Endothelial cell (in vitro differentiated cells): Measurements from ENCODE around the gene FKBP8. TPM values are rescaled to one million over a fixed set of nuclear protein-coding genes. Genes with fewer than 3 reads are reported as not detected.

Experiments used
- DNase-seq: peaks from one replicate; pipeline ENCODE4 v3.0.0; 2021; ENCODE audit warnings: low spot score
- H3K27ac Mint-ChIP-seq: one replicate; pipeline ENCODE4 v1.8.0; 2021; ENCODE audit warnings: mixed read lengths, inconsistent platforms; ENCODE audit not compliant: unreplicated experiment
- H3K27me3 Mint-ChIP-seq: one replicate; pipeline ENCODE4 v1.8.0; 2021; ENCODE audit warnings: mild to moderate bottlenecking, moderate library complexity, mixed read lengths, inconsistent platforms; ENCODE audit not compliant: unreplicated experiment
- H3K36me3 Mint-ChIP-seq: one replicate; pipeline ENCODE4 v1.8.0; 2021; ENCODE audit warnings: mild to moderate bottlenecking, low read depth, mixed read lengths, inconsistent platforms; ENCODE audit not compliant: unreplicated experiment
- H3K4me1 Mint-ChIP-seq: one replicate; pipeline ENCODE4 v1.8.0; 2021; ENCODE audit warnings: mild to moderate bottlenecking, mixed read lengths, inconsistent platforms; ENCODE audit not compliant: unreplicated experiment
- H3K4me3 Mint-ChIP-seq: one replicate; pipeline ENCODE4 v1.8.0; 2021; ENCODE audit warnings: mild to moderate bottlenecking, mixed read lengths, inconsistent platforms; ENCODE audit not compliant: unreplicated experiment
- H3K9me3 Mint-ChIP-seq: one replicate; pipeline ENCODE4 v1.8.0; 2021; ENCODE audit warnings: mixed read lengths, inconsistent platforms; ENCODE audit not compliant: unreplicated experiment
- total RNA-seq: library from RNA; stranded (reverse); fragmentation: NEBNext Ultra II Directional; extraction: Animal tissue kit (Norgen Biotek cat#: 25700); gene quantifications from one replicate; pipeline ENCODE4 v1.2.1, GENCODE V29; 2021; ENCODE audit not compliant: unreplicated experiment
- TF ChIP-seq, protein P1 (sequence below): fragments of 200-600 bp; sonication (generic); IDR thresholded peaks from one replicate; pipeline ENCODE4 v1.5.0; 2021; ENCODE audit warnings: antibody characterized with exemption; ENCODE audit not compliant: unreplicated experiment

Gene FKBP8
- total RNA-seq, 1 donor from 2014 or later: 229 TPM

DNA sequence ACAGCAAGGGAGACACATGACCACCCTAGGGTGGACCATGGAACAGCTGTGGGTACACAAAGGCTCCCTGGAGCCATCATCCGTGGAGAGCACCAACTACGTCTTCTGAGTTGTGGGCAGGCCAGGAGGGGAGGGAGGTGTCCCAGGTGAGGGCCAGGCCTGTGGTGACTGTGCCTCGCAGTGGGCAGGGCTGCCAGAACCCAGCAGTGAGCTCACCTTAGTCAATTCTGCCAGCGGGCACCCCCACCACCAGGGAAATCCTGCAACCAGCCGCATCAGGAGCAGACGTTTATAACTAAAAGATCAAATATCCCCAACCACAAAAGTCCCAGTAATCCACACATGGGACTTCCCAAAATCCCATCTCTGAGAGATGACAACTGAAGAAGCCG, 41.1 kb downstream of the FKBP8 start:
- Mint-ChIP-seq H3K27ac (no peak overlapping the region), H3K9me3 (no peaks in the 10 kb centered on the region), H3K27me3 (peaks cover 3% of the 10 kb centered on the region), H3K36me3 (peaks cover 7% of the 10 kb centered on the region), H3K4me1 (peaks cover 9% of the 10 kb centered on the region), H3K4me3 (no peak overlapping the region)
- DNase-seq: no peak
- TF ChIP-seq, protein P1, sequence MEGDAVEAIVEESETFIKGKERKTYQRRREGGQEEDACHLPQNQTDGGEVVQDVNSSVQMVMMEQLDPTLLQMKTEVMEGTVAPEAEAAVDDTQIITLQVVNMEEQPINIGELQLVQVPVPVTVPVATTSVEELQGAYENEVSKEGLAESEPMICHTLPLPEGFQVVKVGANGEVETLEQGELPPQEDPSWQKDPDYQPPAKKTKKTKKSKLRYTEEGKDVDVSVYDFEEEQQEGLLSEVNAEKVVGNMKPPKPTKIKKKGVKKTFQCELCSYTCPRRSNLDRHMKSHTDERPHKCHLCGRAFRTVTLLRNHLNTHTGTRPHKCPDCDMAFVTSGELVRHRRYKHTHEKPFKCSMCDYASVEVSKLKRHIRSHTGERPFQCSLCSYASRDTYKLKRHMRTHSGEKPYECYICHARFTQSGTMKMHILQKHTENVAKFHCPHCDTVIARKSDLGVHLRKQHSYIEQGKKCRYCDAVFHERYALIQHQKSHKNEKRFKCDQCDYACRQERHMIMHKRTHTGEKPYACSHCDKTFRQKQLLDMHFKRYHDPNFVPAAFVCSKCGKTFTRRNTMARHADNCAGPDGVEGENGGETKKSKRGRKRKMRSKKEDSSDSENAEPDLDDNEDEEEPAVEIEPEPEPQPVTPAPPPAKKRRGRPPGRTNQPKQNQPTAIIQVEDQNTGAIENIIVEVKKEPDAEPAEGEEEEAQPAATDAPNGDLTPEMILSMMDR: no peak

DNA sequence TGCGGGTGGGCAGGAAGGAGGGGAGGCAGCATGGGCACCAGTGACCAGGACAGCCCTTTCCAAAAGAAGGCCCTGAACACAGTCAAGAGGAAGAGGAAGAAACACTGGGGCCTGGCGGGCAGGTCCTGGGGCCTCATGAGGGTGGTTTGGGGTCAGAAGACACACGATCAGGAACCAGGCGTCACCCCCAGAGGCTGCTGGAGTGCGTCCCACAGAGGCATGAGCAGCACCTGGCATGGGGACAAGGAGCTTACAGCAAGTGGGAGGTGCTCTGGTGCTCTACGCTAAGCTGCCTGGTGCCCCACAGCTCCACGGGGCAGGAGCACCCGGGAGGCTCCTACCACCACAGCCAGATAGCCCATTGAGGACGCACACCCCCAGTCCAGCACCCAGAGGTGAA, 41.5 kb downstream of the FKBP8 start:
- Mint-ChIP-seq H3K4me1 (peaks cover 8% of the 10 kb centered on the region), H3K27ac (no peak overlapping the region), H3K27me3 (peaks cover 2% of the 10 kb centered on the region), H3K9me3 (no peaks in the 10 kb centered on the region), H3K36me3 (peaks cover 7% of the 10 kb centered on the region), H3K4me3 (no peak overlapping the region)
- TF ChIP-seq, protein P1: no peak
- DNase-seq: no peak

DNA sequence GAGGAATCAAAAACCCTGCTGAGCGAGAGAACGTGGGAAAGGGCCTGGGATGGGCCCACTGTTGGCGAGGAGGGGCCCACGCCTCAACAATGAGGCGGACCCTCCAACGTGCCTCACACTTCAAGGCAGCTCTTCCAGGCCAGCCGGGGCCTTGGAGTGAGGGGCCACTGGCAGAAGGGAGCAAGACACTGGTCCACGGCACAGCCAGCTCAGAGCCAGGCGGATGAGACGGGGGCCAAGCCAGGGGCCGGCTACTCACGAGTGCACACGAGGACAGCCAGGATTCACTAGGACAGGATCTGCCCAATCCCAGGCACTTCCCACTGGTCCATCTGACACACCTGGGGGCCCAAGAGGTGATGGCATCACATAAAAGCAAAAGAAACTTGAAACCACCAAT, 42.0 kb downstream of the FKBP8 start:
- Mint-ChIP-seq H3K4me1 (peaks cover 9% of the 10 kb centered on the region), H3K27ac (peak overlapping the region; percentile 9), H3K36me3 (peaks cover 7% of the 10 kb centered on the region)

DNA sequence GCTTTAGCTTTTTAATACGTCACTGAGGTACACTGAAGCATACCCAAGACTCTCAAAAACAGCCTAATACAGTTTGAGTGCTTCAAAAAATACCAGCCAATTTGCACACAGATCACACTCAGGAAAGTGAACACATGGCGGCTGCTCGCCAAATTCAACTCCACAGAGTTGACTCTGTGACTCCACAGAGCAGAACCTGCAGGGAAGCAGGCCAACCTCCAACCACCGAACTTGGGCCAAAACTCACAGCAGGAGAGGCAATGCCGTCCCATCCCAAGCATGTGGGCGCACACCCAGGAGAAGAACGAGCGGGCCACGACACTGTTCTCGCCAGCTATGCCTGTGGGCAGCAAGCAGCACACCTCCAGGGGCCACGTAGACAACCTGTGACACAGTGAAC, 42.6 kb downstream of the FKBP8 start:
- Mint-ChIP-seq H3K36me3 (peaks cover 7% of the 10 kb centered on the region), H3K27me3 (peaks cover 5% of the 10 kb centered on the region), H3K4me1 (peaks cover 11% of the 10 kb centered on the region), H3K27ac (peak overlapping the region; percentile 9), H3K4me3 (no peak overlapping the region), H3K9me3 (no peaks in the 10 kb centered on the region)
- TF ChIP-seq, protein P1: no peak
- no peak for DNase-seq

More for the DNA sequence above, 42.0 kb downstream of the FKBP8 start:
- H3K4me3 Mint-ChIP-seq: no peak overlapping the region
- H3K27me3 Mint-ChIP-seq: peaks cover 5% of the 10 kb centered on the region
- no peak for DNase-seq
- TF ChIP-seq, protein P1: no peak
- no peaks in the 10 kb centered on the region for H3K9me3 Mint-ChIP-seq

DNA sequence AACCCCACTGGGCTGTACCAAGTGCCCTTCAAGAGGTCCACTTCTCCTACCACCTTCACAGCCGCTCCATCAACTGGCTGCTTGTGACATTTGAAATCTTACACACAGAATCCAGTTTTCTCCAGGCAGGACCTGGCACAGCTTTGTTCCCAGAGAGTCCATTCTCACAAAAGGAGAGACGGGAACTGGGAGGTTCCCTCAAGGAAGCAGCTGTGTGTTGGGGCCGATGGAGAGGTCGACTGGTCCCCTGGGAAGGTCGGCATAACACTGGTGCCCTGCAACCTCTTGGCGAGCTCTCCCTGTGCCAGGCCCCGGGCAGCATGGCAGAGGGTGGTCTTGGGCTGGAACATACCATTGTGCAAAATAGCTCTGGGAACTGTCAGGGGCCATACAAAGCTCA, 43.0 kb downstream of the FKBP8 start:
- TF ChIP-seq, protein P1: no peak
- H3K4me3 Mint-ChIP-seq: no peak overlapping the region
- DNase-seq: no peak
- H3K27ac Mint-ChIP-seq: no peak overlapping the region
- no peaks in the 10 kb centered on the region for H3K9me3 Mint-ChIP-seq
- H3K4me1 Mint-ChIP-seq: peaks cover 11% of the 10 kb centered on the region
- H3K36me3 Mint-ChIP-seq: peaks cover 7% of the 10 kb centered on the region
- H3K27me3 Mint-ChIP-seq: peaks cover 5% of the 10 kb centered on the region
